WERI-Rb-1 (cell line): Measurements from ENCODE around the gene OR2F2.

Source experiments
- DNase-seq: peaks from one replicate; pipeline ENCODE4 v3.0.0-alpha.2; 2020
- H3K27ac ChIP-seq: fragments of 250-450 bp; sonication (Bioruptor Pico); 2 replicates; pipeline ENCODE4 v1.5.1; 2020; ENCODE audit warnings: mild to moderate bottlenecking, moderate library complexity
- H3K27me3 ChIP-seq: fragments of 250-450 bp; sonication (Bioruptor Pico); 2 replicates; pipeline ENCODE4 v1.5.1; 2021; ENCODE audit warnings: mild to moderate bottlenecking, low read depth, moderate library complexity; ENCODE audit not compliant: insufficient read depth, severe bottlenecking
- H3K36me3 ChIP-seq: fragments of 250-450 bp; sonication (Bioruptor Pico); 2 replicates; pipeline ENCODE4 v1.5.1; 2020; ENCODE audit warnings: mild to moderate bottlenecking, moderate library complexity
- H3K4me3 ChIP-seq: 2 replicates; pipeline ENCODE4 v1.5.1; 2011; ENCODE audit warnings: low read depth, mild to moderate bottlenecking, control low read depth, low read length
- H3K9me3 ChIP-seq: fragments of 250-450 bp; sonication (Bioruptor Pico); 2 replicates; pipeline ENCODE4 v1.5.1; 2021; ENCODE audit warnings: mild to moderate bottlenecking, moderate library complexity; ENCODE audit not compliant: severe bottlenecking
- TF ChIP-seq, protein P1 (sequence below): IDR thresholded peaks from 2 replicates; pipeline ENCODE4 v1.5.1; 2011; ENCODE audit warnings: low read depth, mild to moderate bottlenecking, control low read depth, inconsistent platforms, low read length

The OR2F2 gene

DNA sequence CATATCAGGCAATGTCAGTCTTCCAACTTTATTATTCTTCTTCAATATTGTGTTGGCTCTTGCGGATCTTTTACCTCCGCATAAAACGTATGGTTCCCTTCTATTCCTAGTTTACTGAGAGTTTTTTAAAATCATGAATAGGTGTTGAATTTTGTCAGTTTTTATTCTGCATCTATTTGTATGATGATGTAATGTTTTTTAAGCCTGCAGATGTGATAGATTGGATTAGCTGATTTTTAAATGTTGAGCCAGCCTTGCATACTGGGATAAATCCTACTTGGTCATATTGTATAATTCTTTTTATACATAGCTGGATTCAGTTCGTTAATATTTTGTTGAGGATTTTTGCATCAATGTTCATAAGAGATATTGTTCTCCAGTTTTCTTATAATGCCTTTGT lies 10.4 kb downstream of the OR2F2 start:
- Histone ChIP-seq H3K36me3 (no peaks in the 10 kb centered on the region), H3K9me3 (no peaks in the 10 kb centered on the region), H3K27me3 (no peaks in the 10 kb centered on the region), H3K4me3 (no peak overlapping the region), H3K27ac (no peak overlapping the region)
- TF ChIP-seq, protein P1, sequence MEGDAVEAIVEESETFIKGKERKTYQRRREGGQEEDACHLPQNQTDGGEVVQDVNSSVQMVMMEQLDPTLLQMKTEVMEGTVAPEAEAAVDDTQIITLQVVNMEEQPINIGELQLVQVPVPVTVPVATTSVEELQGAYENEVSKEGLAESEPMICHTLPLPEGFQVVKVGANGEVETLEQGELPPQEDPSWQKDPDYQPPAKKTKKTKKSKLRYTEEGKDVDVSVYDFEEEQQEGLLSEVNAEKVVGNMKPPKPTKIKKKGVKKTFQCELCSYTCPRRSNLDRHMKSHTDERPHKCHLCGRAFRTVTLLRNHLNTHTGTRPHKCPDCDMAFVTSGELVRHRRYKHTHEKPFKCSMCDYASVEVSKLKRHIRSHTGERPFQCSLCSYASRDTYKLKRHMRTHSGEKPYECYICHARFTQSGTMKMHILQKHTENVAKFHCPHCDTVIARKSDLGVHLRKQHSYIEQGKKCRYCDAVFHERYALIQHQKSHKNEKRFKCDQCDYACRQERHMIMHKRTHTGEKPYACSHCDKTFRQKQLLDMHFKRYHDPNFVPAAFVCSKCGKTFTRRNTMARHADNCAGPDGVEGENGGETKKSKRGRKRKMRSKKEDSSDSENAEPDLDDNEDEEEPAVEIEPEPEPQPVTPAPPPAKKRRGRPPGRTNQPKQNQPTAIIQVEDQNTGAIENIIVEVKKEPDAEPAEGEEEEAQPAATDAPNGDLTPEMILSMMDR: no peak
- no peak for DNase-seq

- TF ChIP-seq, protein P1: no peak
- H3K27ac ChIP-seq: no peak overlapping the region
- H3K27me3 ChIP-seq: no peaks in the 10 kb centered on the region
- no peak overlapping the region for H3K4me3 ChIP-seq
- DNase-seq: no peak
- no peaks in the 10 kb centered on the region for H3K9me3 ChIP-seq
- H3K36me3 ChIP-seq: no peaks in the 10 kb centered on the region
Measured at GRCh38 chr7:143947111-143947510, 12.1 kb downstream of the OR2F2 start.

DNA sequence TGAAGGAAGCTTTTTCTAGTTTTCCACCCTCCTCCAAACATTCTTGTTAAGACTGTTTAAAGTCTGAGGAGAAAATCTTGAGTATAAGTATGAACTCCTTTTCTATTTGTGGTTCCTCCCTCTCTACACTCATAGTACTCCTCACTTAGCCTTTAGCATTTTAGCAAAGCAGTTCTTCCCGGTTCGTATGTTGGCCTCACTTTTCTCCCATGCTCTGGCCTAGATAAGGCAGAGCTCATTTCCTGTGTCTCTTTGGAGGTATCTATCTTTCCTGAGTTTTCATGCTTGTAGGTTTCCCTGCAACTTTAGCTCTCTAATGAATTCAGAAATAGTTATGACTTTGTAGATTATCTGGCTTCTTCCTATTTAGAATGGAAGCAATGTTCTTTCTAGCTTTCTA lies 13.7 kb downstream of the OR2F2 start:
- TF ChIP-seq, protein P1: no peak
- DNase-seq: no peak
- Histone ChIP-seq H3K4me3 (no peak overlapping the region), H3K9me3 (no peaks in the 10 kb centered on the region), H3K36me3 (no peaks in the 10 kb centered on the region), H3K27me3 (no peaks in the 10 kb centered on the region), H3K27ac (no peak overlapping the region)

DNA sequence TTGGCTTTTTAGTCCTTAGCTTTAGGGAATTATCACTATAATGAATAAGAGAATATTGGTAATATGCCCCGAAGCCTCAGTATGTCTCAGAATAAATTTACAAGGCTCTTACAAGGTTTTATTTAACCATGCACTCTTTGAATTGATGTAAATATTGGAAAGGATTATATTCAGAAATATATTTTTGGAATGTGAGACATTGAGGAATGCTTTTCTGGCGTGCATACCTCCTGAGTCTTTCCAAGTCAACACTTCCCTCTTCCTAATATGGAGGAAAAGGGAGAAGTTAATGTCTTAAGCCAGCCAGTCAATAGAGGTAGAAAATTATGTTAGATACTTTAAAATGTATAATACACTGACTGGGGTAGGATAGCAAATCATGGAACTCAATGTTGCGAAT lies 18.4 kb downstream of the OR2F2 start:
- no peak for DNase-seq

GRCh38 chr7:143954135-143954534 lies 19.1 kb downstream of the OR2F2 start:
- Histone ChIP-seq H3K27ac (no peak overlapping the region), H3K9me3 (no peaks in the 10 kb centered on the region), H3K27me3 (no peaks in the 10 kb centered on the region), H3K4me3 (no peak overlapping the region), H3K36me3 (no peaks in the 10 kb centered on the region)
- no peak for DNase-seq
- TF ChIP-seq, protein P1: no peak

More for the DNA sequence above, 18.4 kb downstream of the OR2F2 start:
- Histone ChIP-seq H3K27me3 (no peaks in the 10 kb centered on the region), H3K4me3 (no peak overlapping the region), H3K27ac (no peak overlapping the region), H3K36me3 (no peaks in the 10 kb centered on the region), H3K9me3 (no peaks in the 10 kb centered on the region)
- TF ChIP-seq, protein P1: no peak

DNA sequence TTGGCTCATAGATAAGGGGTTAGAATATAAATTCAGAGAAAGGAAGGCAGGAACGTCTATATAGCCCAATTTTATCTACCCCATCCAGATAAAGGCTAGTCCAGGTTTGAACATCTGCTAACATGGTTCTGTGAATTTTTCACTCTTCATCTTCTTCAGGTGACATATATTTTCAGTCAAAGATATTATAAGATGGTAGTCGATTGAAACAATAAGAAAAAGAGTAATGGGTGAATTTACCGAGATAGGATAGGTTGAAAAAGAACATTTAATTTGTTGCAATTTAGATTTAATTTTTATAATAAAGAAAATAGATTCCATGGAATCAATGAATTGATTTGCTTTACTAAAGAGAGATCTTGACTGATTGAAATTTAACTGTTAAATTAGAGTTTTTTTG lies 19.5 kb downstream of the OR2F2 start, which contains the start of gene OR2F1:
OR2F1 (plus strand) TSS at position 301 of the 400 bp plus-strand sequence. CDS start 5,127 bp downstream, outside the sequence.
- H3K27me3 ChIP-seq: no peaks in the 10 kb centered on the region
- TF ChIP-seq, protein P1: no peak
- H3K4me3 ChIP-seq: no peak within 1 kb of the TSS
- H3K36me3 ChIP-seq: no peaks in the 10 kb centered on the region
- H3K27ac ChIP-seq: no peak within 1 kb of the TSS
- H3K9me3 ChIP-seq: no peaks in the 10 kb centered on the region
- no peak for DNase-seq
